ENCODE data around the gene PHLDB1.

- TF ChIP-seq CTCF (IDR thresholded peaks at IDR 0.05), result no peak
- TF ChIP-seq EP300 (IDR thresholded peaks at IDR 0.05), result no peak
Measured at GRCh38 chr11:118614511-118614910, 7.1 kb downstream of the PHLDB1 start.
